DND-41 (cell line): Measurements from ENCODE around the gene STX3.
A peak's percentile ranks its signal among the peaks of the same experiment; 100 is the strongest.

ENCODE experiments used
- ATAC-seq: fragments of 200-7000 bp; cut with Tn5 transposase; 3 replicates; pipeline ENCODE4 v1.9.1; 2021; ENCODE audit warnings: low read depth; ENCODE audit not compliant: insufficient read depth
- DNase-seq: peaks from one replicate; pipeline ENCODE4 v3.0.0-alpha.2; 2020
- H2AFZ ChIP-seq: 2 replicates; pipeline ENCODE4 v1.6.0; 2012; ENCODE audit warnings: low read depth, low read length
- H3K27ac ChIP-seq: 2 replicates; pipeline ENCODE4 v1.5.1; 2012; ENCODE audit warnings: low read length, inconsistent platforms
- H3K27me3 ChIP-seq: fragments of 200-600 bp; sonication (generic); 2 replicates; pipeline ENCODE4 v1.6.0; 2012; ENCODE audit warnings: low read length, mild to moderate bottlenecking, inconsistent platforms; ENCODE audit not compliant: insufficient read depth, poor library complexity
- H3K36me3 ChIP-seq: 2 replicates; pipeline ENCODE4 v1.5.1; 2012; ENCODE audit warnings: low read length, inconsistent platforms; ENCODE audit not compliant: insufficient read depth
- H3K4me1 ChIP-seq: 2 replicates; pipeline ENCODE4 v1.5.1; 2012; ENCODE audit warnings: mild to moderate bottlenecking, low read length; ENCODE audit not compliant: insufficient read depth
- H3K4me2 ChIP-seq: 2 replicates; pipeline ENCODE4 v1.6.0; 2012; ENCODE audit warnings: mild to moderate bottlenecking, moderate library complexity, low read length, inconsistent platforms; ENCODE audit not compliant: insufficient read depth
- H3K4me3 ChIP-seq, 2 experiments: fragments of 200-600 bp in 1 of 2; shearing (Covaris generic) in 1 of 2; 2 replicates each; pipeline ENCODE4 v1.5.1; 2012 to 2016; ENCODE audit warnings: inconsistent platforms in 2 of 2, low read length in 2 of 2, mild to moderate bottlenecking in 2 of 2, low read depth in 1 of 2, moderate library complexity in 1 of 2
- H3K79me2 ChIP-seq: 2 replicates; pipeline ENCODE4 v1.6.0; 2012; ENCODE audit warnings: low read length, inconsistent platforms; ENCODE audit not compliant: insufficient read depth
- H3K9ac ChIP-seq: 2 replicates; pipeline ENCODE4 v1.6.0; 2012; ENCODE audit warnings: low read depth, mild to moderate bottlenecking, inconsistent platforms, low read length, moderate library complexity
- H3K9me3 ChIP-seq: 2 replicates; pipeline ENCODE4 v1.5.1; 2012; ENCODE audit warnings: low read length, moderate library complexity, mild to moderate bottlenecking, inconsistent platforms; ENCODE audit not compliant: insufficient read depth, severe bottlenecking
- H4K20me1 ChIP-seq: 2 replicates; pipeline ENCODE4 v1.6.0; 2012; ENCODE audit warnings: low read length; ENCODE audit not compliant: insufficient read depth
- CTCF ChIP-seq: IDR thresholded peaks from 2 replicates; pipeline ENCODE4 v1.5.1; 2012; ENCODE audit warnings: borderline replicate concordance, low read length, moderate library complexity, mild to moderate bottlenecking; ENCODE audit not compliant: poor library complexity, severe bottlenecking; ENCODE audit errors: extremely low read depth
- EZH2 ChIP-seq: IDR thresholded peaks from 3 replicates; pipeline ENCODE4 v1.6.1; 2012; ENCODE audit warnings: borderline replicate concordance, low read depth, mild to moderate bottlenecking, moderate library complexity, low read length, inconsistent platforms; ENCODE audit not compliant: severe bottlenecking

Gene STX3

GRCh38 chr11:59730896-59731565 is 24.1 kb upstream of the STX3 start:
- Histone ChIP-seq H3K27ac (no peak overlapping the region), H3K4me3 (no peak overlapping the region), H3K4me2 (no peak overlapping the region), H3K36me3 (no peaks in the 10 kb centered on the region), H3K79me2 (no peaks in the 10 kb centered on the region), H3K9me3 (no peaks in the 10 kb centered on the region), H4K20me1 (no peaks in the 10 kb centered on the region), H3K4me1 (no peaks in the 10 kb centered on the region), H3K27me3 (no peaks in the 10 kb centered on the region), H3K9ac (no peak overlapping the region), H2AFZ (no peak overlapping the region)
- ATAC-seq (no peak), DNase-seq (no peak)
- TF ChIP-seq EZH2, result no peak
- no peak for TF ChIP-seq CTCF

GRCh38 chr11:59746111-59746510 is 9.1 kb upstream of the STX3 start:
- Histone ChIP-seq H3K79me2 (no peaks in the 10 kb centered on the region), H3K4me2 (no peak overlapping the region), H3K27me3 (no peaks in the 10 kb centered on the region), H3K4me1 (no peaks in the 10 kb centered on the region), H3K9ac (no peak overlapping the region), H4K20me1 (no peaks in the 10 kb centered on the region), H3K36me3 (no peaks in the 10 kb centered on the region), H3K9me3 (no peaks in the 10 kb centered on the region), H3K4me3 (no peak overlapping the region), H2AFZ (no peak overlapping the region), H3K27ac (no peak overlapping the region)
- ATAC-seq (no peak), DNase-seq (no peak)
- TF ChIP-seq CTCF, result no peak
- no peak for TF ChIP-seq EZH2

- Histone ChIP-seq H3K27me3 (peaks cover 2% of the 10 kb centered on the region), H3K9me3 (no peaks in the 10 kb centered on the region), H3K36me3 (no peaks in the 10 kb centered on the region), H3K4me3 (peak overlapping the region; percentile 6 to 77; a peak in 3 of 4 replicates), H3K79me2 (no peaks in the 10 kb centered on the region), H3K27ac (no peak overlapping the region; the same call in 1 of the 2 replicates), H3K9ac (peak overlapping the region; percentile 36), H2AFZ (peak overlapping the region; percentile 76), H3K4me1 (peaks cover 23% of the 10 kb centered on the region), H3K4me2 (peak overlapping the region; percentile 91), H4K20me1 (no peaks in the 10 kb centered on the region; the same call in 1 of the 2 replicates)
- TF ChIP-seq EZH2 (no peak), CTCF (peak; percentile 93)
- ATAC-seq (peak; percentile 87), DNase-seq (peak; percentile 74)
Measured at GRCh38 chr11:59753650-59754493, 1.3 kb upstream of the STX3 start.
